HG02938 (cell line): ENCODE data around the gene TCEANC2.
"Not testable (repeated sequence)": the region's sequence is repeated elsewhere in the genome, so short reads cannot be mapped to it uniquely, and the experiment has no call there.

Experiments used
- ATAC-seq: cut with Tn5 transposase; IDR thresholded peaks from one replicate; pipeline ENCODE4 v1.9.1; 2021; ENCODE audit warnings: mild to moderate bottlenecking, moderate library complexity; ENCODE audit not compliant: unreplicated experiment

Gene TCEANC2

DNA sequence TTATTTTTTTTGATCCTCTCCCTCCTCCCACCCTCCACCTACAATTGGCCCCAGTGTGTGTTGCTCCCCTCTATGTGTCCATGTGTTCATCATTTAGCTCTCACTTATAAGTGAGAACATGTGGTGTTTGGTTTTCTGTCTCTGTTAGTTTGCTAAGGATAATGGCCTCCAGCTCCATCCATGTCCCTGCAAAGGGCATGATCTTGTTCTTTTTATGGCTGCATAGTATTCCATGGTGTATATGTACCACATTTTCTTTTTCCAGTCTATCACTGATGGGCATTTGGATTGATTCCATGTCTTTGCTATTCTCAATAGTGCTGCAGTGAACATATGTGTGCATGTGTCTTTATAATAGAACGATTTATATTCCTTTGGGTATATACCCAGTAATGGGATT is 28.6 kb upstream of the TCEANC2 start:
- not testable (repeated sequence) for ATAC-seq

- ATAC-seq, result no peak
Observed at GRCh38 chr1:54027848-54028247, 25.6 kb upstream of the TCEANC2 start.

DNA sequence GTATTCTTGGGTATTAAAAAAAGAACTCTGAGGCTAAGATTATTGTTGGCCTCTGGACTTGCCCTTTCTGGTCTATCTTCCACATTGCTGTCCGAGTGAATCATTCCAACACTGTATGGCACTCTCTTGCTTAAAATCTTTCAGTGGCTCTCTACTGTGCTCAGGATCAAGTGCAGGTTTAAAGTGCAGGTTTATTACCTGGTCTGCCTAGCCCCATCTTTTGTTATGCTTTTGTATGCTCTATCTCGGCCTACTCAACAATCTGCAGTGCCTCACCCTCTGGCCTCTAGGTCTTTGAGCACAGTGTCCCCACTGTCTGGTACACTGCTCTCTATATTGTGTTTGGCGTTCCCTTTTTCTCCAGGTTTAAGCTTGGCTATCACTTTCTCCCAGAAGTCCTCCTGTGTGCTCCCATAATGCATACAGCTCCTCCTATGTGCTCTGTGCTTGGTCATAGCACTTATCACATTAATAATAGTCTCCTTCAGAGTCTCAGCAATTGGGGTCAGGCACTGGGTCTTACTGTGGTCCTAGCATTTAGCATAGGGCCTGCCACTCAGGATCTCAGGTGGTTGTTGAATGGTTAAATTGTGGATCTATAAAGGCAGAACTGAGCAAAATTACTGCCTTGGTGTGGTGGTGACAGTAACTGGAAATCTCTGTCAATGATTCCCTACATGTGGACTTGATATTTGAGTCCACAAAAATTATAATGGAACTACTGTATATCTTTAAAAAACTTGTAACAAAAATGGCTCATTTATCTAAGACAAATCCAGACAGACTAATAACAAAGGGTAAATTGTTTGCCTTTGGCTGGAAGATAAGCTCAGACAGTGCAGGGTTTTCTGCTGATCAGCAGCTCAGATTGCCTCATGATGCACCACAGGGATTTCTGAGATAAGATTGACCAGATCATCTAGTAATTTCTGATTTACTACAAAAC is 24.8 kb upstream of the TCEANC2 start:
- no peak for ATAC-seq

- ATAC-seq, result no peak
Observed at GRCh38 chr1:54037476-54037875, 15.9 kb upstream of the TCEANC2 start.

GRCh38 chr1:54041806-54042205 is 11.6 kb upstream of the TCEANC2 start:
- no peak for ATAC-seq

GRCh38 chr1:54045496-54045895 is 7.9 kb upstream of the TCEANC2 start:
- ATAC-seq, result no peak

GRCh38 chr1:54046671-54047383 is 6.6 kb upstream of the TCEANC2 start:
- no peak for ATAC-seq

DNA sequence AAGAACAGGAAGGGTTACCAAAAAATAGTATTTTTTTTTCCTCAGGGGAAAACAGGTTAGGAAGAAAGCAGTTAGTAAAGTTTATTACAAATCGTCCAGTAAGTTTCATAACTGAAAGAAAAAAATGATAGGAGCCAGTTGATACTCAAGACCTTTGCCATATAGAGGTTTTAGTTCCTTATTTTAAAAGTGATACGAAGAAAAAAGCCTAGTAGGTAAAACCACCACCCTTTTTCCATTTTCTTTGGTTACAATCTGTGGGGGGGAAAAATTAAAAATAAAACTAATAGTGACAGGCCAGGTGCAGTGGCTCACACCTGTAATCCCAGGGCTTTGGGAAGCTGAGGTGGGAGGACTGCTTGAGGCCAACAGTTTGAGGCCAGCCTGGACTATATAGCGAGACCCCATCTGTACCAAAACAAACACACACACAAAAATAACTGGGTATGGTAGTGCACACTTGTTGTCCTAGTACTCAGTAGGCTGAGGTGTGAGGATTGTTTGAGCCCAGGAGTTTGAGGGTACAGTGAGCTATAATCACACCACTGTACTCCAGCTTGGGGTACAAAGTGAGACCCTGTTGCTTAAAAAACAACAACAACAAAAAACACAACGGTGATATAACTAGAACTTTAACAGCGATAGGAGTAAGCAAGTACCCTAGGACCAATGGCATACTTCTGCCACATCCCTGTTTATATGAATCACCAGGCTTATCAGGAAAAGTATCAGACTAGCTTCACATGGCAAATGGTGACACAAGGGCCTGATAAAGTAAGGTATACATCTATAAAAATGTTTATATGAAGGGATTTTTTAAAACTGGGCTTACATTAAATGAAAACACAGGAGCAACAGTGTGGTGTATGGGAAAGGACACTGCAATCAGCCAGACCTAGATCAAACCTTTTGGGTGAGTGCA is 5.8 kb upstream of the TCEANC2 start:
- ATAC-seq, result peak; percentile 44

GRCh38 chr1:54050435-54050834 is 3.0 kb upstream of the TCEANC2 start:
- not testable (repeated sequence) for ATAC-seq

DNA sequence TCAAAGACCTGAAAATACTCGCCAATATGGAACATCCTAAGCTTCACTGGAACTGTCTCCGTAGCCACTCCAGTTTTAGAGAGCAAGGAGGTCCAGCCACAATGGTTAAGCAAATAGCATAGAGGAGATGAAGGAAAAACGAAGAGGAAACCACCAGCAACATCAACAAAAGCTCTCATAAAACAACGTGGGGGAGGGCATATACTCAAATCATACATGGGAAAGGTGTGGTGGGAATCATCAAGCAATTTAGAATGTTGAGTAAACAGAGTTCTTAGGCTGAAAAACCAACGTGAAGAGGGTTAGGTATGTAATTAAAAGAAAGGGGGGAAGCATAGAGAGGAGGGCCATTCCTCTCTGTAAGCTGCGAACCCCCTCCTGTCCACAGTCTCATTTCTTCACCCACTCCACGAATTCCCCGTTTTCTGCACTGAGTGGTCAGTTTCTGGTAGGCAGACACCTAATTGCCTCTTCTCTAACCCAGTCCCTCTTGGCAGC is 1.4 kb upstream of the TCEANC2 start:
- no peak for ATAC-seq

DNA sequence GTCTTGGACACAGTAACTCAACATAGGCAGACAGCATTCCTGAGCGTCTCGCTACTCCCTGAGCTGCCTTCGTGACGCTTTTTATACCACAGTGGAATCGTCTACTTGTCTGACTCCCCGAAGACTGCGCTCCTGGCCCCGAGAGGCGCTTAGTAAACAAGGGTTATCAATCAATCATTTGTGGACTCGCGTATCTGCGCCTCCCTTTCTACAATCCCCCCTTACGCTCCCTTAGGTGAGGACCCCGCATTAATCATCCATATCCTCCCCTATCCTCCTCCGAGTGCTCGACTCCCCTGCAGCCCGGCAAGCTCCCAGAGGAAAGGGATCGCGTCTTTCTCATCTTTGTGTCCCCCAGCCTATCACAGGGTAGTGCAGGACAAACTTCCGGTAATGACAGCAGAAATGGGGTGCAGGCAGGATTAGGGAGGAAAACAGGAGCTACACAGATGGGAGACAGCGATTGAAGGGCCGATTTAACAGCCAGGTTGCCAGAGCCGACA is 926 bp upstream of the TCEANC2 start:
- no peak for ATAC-seq

GRCh38 chr1:54053745-54054437 is 483 bp downstream of the TCEANC2 start:
- no peak for ATAC-seq

DNA sequence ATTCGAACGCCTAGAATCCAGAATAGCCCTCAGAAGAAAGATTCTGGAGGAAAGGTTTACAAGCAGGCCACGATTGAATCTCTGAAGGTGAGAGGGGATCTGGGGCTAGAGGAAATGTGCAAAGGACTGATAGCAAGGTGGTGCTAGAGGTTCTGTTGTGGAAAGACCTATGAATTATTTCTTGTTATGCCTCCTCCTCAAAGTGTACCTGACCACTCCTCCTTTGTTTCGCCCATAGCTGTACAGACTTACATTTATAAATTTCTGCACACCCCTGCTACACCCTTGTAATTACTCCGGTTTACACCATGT is 986 bp downstream of the TCEANC2 start:
- ATAC-seq, result no peak

- ATAC-seq, result no peak
Observed at GRCh38 chr1:54064299-54064698, 10.9 kb downstream of the TCEANC2 start.

GRCh38 chr1:54069791-54070170 is 16.4 kb downstream of the TCEANC2 start:
- no peak for ATAC-seq

DNA sequence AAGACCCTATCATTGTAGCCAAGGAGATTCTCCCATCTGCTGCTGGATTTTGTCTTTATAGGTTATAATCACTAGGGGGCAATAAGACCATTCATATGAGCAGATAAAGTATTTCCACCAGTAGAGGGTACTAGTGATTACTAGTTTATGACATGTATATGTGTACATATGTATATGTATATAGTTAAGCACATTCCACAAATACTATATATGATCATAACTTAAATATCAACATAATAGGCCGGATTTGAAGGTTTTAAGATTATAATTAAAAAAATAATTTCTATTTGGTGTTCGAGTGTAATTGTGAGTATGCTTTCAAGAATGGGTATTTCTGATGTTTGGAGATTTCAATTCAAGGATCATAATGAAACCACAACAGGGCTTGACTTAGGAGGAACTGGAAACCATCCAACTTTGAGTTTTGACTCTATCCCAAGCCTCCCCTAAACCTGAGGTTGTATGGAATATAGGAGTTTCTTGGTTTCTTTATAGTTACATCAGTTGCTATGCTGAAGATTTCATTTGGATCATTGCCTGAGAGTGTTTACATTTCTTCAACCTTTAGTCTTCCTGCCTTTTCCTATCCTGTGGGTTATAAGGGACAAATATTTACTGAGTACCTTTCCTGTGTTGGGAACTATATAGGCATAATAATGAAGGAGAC is 16.9 kb downstream of the TCEANC2 start:
- no peak for ATAC-seq

- ATAC-seq, result no peak
Observed at GRCh38 chr1:54077359-54077758, 24.0 kb downstream of the TCEANC2 start.

- ATAC-seq, result no peak
Observed at GRCh38 chr1:54080598-54081049, 27.2 kb downstream of the TCEANC2 start.
